ENCODE data around the gene ADAMTS2. TPM values are rescaled to one million over a fixed set of nuclear protein-coding genes. Genes with fewer than 3 reads are reported as not detected.

The ADAMTS2 gene
- total and polyA plus RNA-seq, 2 of the 8 experiments (the other 6 are each of a cell fraction or from before 2014, with no cell fraction given) = 6.6 to 7.3 TPM

DNA sequence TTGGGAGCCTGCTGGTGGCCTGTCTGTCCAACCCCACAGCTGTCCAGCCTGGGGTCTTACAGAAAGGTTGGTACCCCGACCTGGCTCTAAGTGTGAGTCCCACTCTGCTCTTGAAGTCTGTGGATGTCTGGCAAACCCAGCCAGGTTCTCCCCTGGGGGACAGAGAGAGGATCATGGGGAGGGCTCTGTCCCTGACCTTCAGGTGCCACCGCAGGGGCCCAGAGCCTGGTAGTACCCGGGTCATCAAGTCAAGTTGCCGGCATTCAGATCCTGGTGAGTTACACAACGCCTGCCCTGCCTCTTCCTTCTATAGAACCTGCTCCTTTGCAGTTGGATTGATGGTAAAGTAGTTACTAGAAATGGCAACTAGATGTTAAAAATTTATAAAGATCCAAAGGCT, 66.7 kb downstream of the ADAMTS2 start (continued):
- TF ChIP-seq PHF8 (conservative IDR thresholded peaks at IDR 0.05; ENCODE audit: low read depth, low read length) = no peak
- no peak for TF ChIP-seq GABPA (IDR thresholded peaks at IDR 0.05; ENCODE audit: borderline replicate concordance, insufficient read depth, low read length)
